ENCODE measurements around the gene RAB3C. TPM values are rescaled to one million over a fixed set of nuclear protein-coding genes. Genes with fewer than 3 reads are reported as not detected.

RAB3C gene
- total RNA-seq, 1 experiment from 2014 or later, result 13.3 TPM

GRCh38 chr5:58544195-58544594, 38.7 kb upstream of the RAB3C start:
- Mint-ChIP-seq H3K36me3 (peaks cover 39% of the 10 kb centered on the region), H3K4me3 (no peak overlapping the region), H3K4me1 (0 out of 2 replicates have a peak, but pooled peaks cover 2% of the 10 kb centered on the region), H3K27ac (no peak overlapping the region), H3K9me3 (peaks cover 47% of the 10 kb centered on the region), H3K27me3 (ENCODE audit: low read depth) (peaks cover 3% of the 10 kb centered on the region)
- ChIA-PET POLR2A (no interaction called here), CTCF (no interaction called here)
- TF ChIP-seq E2F1 (CRISPR knock-in tag; IDR thresholded peaks at IDR 0.05) (no peak), MYBL2 (CRISPR knock-in tag; IDR thresholded peaks at IDR 0.05) (no peak), NFATC4 (CRISPR knock-in tag; IDR thresholded peaks at IDR 0.05) (no peak), ATF6 (CRISPR knock-in tag; IDR thresholded peaks at IDR 0.05) (no peak), ZNF281 (CRISPR knock-in tag; IDR thresholded peaks at IDR 0.05) (no peak), JAZF1 (CRISPR knock-in tag; IDR thresholded peaks at IDR 0.05) (no peak), JUN (CRISPR knock-in tag; IDR thresholded peaks at IDR 0.05) (no peak), ATF3 (CRISPR knock-in tag; conservative IDR thresholded peaks at IDR 0.05) (no peak), ZNF219 (CRISPR knock-in tag; IDR thresholded peaks at IDR 0.05; ENCODE audit: borderline replicate concordance) (no peak), NR2C2 (CRISPR knock-in tag; IDR thresholded peaks at IDR 0.05) (no peak), SMAD4 (CRISPR knock-in tag; IDR thresholded peaks at IDR 0.05) (no peak), NFE2L1 (CRISPR knock-in tag; IDR thresholded peaks at IDR 0.05) (no peak), ZMAT4 (CRISPR knock-in tag; IDR thresholded peaks at IDR 0.05) (no peak), ERG (CRISPR knock-in tag; IDR thresholded peaks at IDR 0.05) (no peak), SOX15 (CRISPR knock-in tag; IDR thresholded peaks at IDR 0.05) (no peak), GTF2I (CRISPR knock-in tag; conservative IDR thresholded peaks at IDR 0.05) (no peak), PREB (CRISPR knock-in tag; IDR thresholded peaks at IDR 0.05; ENCODE audit: borderline replicate concordance) (no peak), TP53 (CRISPR knock-in tag; IDR thresholded peaks at IDR 0.05) (no peak), GABPB1 (CRISPR knock-in tag; IDR thresholded peaks at IDR 0.05) (no peak)
- ATAC-seq, result no peak
- no peak for DNase-seq (ENCODE audit: low spot score)
